GM18951 (cell line): ENCODE results near the gene EVX2.

ENCODE experiments used
- POLR2A ChIP-seq: IDR thresholded peaks from 4 replicates; pipeline ENCODE4 v1.6.1; 2011; ENCODE audit warnings: mild to moderate bottlenecking; ENCODE audit not compliant: insufficient read length, insufficient read depth; ENCODE audit errors: extremely low read depth
- in situ Hi-C: fragments of 300-500 bp; cut with MboI; formaldehyde crosslinking; loops from one replicate; pipeline ENCODE4 v1.12.0; 2022; ENCODE audit warnings: low sequenced_read_pairs, mixed read lengths, inconsistent platforms; ENCODE audit not compliant: unreplicated experiment

EVX2 gene

GRCh38 chr2:176035013-176035691, 48.6 kb downstream of the EVX2 start:
- in situ Hi-C loops: no loop called here
- no peak for TF ChIP-seq POLR2A

DNA sequence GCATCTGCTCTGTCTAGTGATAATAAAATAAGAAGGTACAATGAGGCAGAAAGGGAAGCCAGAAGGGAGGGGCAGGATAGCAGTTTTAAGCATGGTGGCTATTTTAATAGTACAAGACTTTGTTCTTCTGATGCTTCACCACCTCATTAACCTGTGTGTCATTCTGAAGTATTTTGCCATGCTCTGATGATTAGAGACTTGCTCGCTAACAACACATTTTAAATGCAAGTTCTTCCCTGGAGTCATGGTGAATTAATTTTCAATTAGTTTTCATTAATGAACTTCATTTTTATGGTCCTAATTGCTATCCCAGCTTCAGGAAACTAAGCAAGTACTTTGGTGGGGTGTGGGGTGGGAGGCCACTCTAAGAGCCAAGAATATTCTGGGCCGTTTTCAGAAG, 56.0 kb downstream of the EVX2 start:
- no peak for TF ChIP-seq POLR2A
- in situ Hi-C loops: no loop called here
